Neural cell (in vitro differentiated cells): ENCODE data around the gene PCP2.

Experiments
- EP300 ChIP-seq: fragments of 450-650 bp; conservative IDR thresholded peaks from 2 replicates; pipeline ENCODE4 v1.6.1; 2014; ENCODE audit warnings: antibody characterized with exemption, mild to moderate bottlenecking, moderate library complexity; ENCODE audit not compliant: poor library complexity, severe bottlenecking
- EZH2 ChIP-seq: fragments of 200-600, 300-800 bp; shearing (Covaris generic), sonication (generic); IDR thresholded peaks from 2 replicates; pipeline ENCODE4 v1.6.1; 2014; ENCODE audit warnings: antibody characterized with exemption, low read length, borderline replicate concordance, mild to moderate bottlenecking; ENCODE audit not compliant: insufficient read depth, poor library complexity, severe bottlenecking
- POLR2AphosphoS5 ChIP-seq: IDR thresholded peaks from 2 replicates; pipeline ENCODE4 v1.6.1; 2012
- TAF1 ChIP-seq: IDR thresholded peaks from 2 replicates; pipeline ENCODE4 v1.6.1; 2012; ENCODE audit warnings: low read depth
- TF ChIP-seq, protein P1 (sequence below): fragments of 450-650 bp; IDR thresholded peaks from 2 replicates; pipeline ENCODE4 v1.5.1; 2014; ENCODE audit warnings: antibody characterized with exemption, mild to moderate bottlenecking, moderate library complexity; ENCODE audit not compliant: poor library complexity, severe bottlenecking
- TF ChIP-seq, protein P2 (sequence below): IDR thresholded peaks from 2 replicates; pipeline ENCODE4 v1.6.1; 2012; ENCODE audit warnings: borderline replicate concordance

DNA sequence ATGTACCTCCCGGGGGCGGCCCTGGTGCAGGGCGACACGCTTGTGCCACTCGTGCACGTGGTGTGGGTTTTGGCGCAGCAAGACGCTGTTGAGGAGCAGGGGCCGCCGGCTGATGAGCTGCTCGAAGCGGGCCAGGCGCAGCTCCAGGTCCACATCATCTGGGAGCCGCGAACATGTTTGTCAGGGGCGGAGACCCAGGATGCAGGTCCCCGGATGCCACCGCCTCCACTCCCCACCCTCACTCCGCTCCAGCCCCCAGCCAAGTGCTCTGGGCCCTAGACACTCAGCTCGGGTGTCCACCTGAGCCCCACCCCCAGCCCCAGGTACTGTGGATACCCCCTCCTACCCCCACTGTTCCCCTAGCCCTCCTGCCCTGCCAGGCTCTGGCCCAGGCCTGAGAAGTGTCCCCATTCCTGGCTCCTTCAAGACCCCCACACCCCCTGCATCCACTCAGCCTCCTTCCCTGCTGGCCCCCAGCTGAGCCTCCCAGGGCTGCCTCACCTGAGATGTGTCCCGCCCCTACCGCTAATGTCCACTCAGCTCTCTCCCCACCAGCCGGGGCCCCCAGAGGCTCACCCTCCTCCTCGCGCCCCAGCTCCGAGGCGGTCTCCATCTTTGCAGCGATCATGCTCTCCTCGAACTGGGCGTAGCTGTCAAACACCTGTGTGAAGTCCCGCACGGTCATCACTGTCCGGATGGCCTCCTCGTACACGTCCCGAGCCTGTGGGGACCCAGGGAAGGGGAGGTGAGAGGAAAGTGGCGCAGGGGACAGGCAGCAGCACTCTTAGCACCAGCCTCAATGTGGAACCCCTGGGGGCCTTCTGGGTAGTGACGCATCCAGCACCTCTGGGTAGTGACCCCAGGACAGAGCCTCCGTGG is 9.6 kb downstream of the PCP2 start:
- TF ChIP-seq TAF1, result no peak
- TF ChIP-seq EZH2, result no peak
- TF ChIP-seq, protein P1, sequence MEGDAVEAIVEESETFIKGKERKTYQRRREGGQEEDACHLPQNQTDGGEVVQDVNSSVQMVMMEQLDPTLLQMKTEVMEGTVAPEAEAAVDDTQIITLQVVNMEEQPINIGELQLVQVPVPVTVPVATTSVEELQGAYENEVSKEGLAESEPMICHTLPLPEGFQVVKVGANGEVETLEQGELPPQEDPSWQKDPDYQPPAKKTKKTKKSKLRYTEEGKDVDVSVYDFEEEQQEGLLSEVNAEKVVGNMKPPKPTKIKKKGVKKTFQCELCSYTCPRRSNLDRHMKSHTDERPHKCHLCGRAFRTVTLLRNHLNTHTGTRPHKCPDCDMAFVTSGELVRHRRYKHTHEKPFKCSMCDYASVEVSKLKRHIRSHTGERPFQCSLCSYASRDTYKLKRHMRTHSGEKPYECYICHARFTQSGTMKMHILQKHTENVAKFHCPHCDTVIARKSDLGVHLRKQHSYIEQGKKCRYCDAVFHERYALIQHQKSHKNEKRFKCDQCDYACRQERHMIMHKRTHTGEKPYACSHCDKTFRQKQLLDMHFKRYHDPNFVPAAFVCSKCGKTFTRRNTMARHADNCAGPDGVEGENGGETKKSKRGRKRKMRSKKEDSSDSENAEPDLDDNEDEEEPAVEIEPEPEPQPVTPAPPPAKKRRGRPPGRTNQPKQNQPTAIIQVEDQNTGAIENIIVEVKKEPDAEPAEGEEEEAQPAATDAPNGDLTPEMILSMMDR, result no peak
- TF ChIP-seq, protein P2, sequence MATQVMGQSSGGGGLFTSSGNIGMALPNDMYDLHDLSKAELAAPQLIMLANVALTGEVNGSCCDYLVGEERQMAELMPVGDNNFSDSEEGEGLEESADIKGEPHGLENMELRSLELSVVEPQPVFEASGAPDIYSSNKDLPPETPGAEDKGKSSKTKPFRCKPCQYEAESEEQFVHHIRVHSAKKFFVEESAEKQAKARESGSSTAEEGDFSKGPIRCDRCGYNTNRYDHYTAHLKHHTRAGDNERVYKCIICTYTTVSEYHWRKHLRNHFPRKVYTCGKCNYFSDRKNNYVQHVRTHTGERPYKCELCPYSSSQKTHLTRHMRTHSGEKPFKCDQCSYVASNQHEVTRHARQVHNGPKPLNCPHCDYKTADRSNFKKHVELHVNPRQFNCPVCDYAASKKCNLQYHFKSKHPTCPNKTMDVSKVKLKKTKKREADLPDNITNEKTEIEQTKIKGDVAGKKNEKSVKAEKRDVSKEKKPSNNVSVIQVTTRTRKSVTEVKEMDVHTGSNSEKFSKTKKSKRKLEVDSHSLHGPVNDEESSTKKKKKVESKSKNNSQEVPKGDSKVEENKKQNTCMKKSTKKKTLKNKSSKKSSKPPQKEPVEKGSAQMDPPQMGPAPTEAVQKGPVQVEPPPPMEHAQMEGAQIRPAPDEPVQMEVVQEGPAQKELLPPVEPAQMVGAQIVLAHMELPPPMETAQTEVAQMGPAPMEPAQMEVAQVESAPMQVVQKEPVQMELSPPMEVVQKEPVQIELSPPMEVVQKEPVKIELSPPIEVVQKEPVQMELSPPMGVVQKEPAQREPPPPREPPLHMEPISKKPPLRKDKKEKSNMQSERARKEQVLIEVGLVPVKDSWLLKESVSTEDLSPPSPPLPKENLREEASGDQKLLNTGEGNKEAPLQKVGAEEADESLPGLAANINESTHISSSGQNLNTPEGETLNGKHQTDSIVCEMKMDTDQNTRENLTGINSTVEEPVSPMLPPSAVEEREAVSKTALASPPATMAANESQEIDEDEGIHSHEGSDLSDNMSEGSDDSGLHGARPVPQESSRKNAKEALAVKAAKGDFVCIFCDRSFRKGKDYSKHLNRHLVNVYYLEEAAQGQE, result no peak
- TF ChIP-seq EP300, result no peak
- TF ChIP-seq POLR2AphosphoS5, result no peak
